ENCODE data around the gene KHDC4.

- TF ChIP-seq POLR2A (IDR thresholded peaks at IDR 0.05) = no peak
- TF ChIP-seq, protein P1, sequence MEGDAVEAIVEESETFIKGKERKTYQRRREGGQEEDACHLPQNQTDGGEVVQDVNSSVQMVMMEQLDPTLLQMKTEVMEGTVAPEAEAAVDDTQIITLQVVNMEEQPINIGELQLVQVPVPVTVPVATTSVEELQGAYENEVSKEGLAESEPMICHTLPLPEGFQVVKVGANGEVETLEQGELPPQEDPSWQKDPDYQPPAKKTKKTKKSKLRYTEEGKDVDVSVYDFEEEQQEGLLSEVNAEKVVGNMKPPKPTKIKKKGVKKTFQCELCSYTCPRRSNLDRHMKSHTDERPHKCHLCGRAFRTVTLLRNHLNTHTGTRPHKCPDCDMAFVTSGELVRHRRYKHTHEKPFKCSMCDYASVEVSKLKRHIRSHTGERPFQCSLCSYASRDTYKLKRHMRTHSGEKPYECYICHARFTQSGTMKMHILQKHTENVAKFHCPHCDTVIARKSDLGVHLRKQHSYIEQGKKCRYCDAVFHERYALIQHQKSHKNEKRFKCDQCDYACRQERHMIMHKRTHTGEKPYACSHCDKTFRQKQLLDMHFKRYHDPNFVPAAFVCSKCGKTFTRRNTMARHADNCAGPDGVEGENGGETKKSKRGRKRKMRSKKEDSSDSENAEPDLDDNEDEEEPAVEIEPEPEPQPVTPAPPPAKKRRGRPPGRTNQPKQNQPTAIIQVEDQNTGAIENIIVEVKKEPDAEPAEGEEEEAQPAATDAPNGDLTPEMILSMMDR (IDR thresholded peaks at IDR 0.05) = no peak
Observed at GRCh38 chr1:155952505-155952890, 18.3 kb upstream of the KHDC4 start.

All from body of pancreas (tissue), 4 donors.